Measurements from ENCODE around the gene HOXA5.

Gene HOXA5

GRCh38 chr7:27160145-27160545 lies 16.7 kb upstream of the HOXA5 start:
- no peak for DNase-seq (ENCODE audit: low read depth, low spot score)

GRCh38 chr7:27159266-27160144 lies 16.0 kb upstream of the HOXA5 start:
- DNase-seq (ENCODE audit: low read depth, low spot score): peak; percentile 49

GRCh38 chr7:27158436-27159265 lies 15.2 kb upstream of the HOXA5 start:
- peak; percentile 36 for DNase-seq (ENCODE audit: low read depth, low spot score)

GRCh38 chr7:27157702-27158431 lies 14.4 kb upstream of the HOXA5 start:
- DNase-seq (ENCODE audit: low read depth, low spot score): peak; percentile 32

- DNase-seq (ENCODE audit: low read depth, low spot score): peak; percentile 33
Observed at GRCh38 chr7:27156916-27157701, 13.6 kb upstream of the HOXA5 start.

- peak; percentile 85 for DNase-seq (ENCODE audit: low read depth, low spot score)
Observed at GRCh38 chr7:27156508-27156898, 13.0 kb upstream of the HOXA5 start, which contains the start of gene HOXA7. Gene HOXA7 (minus strand): TSS chr7:27156675. CDS start chr7:27156545, 130 bp downstream.

- DNase-seq (ENCODE audit: low read depth, low spot score): peak; percentile 70
Observed at GRCh38 chr7:27155816-27156507, 12.5 kb upstream of the HOXA5 start.

GRCh38 chr7:27154901-27155815 lies 11.7 kb upstream of the HOXA5 start:
- DNase-seq (ENCODE audit: low read depth, low spot score): peak; percentile 63

GRCh38 chr7:27154369-27154768 lies 10.9 kb upstream of the HOXA5 start:
- DNase-seq (ENCODE audit: low read depth, low spot score): peak; percentile 5

- peak; percentile 1 for DNase-seq (ENCODE audit: low read depth, low spot score)
Observed at GRCh38 chr7:27153526-27153925, 10.0 kb upstream of the HOXA5 start.

- no peak for DNase-seq (ENCODE audit: low read depth, low spot score)
Observed at GRCh38 chr7:27152816-27153442, 9.4 kb upstream of the HOXA5 start.

- peak; percentile 63 for DNase-seq (ENCODE audit: low read depth, low spot score)
Observed at GRCh38 chr7:27151931-27152815, 8.7 kb upstream of the HOXA5 start, which contains the start of gene HOXA3. Gene HOXA3 (minus strand): TSS chr7:27152583. CDS start chr7:27110640, 41,943 bp downstream.

- DNase-seq (ENCODE audit: low read depth, low spot score): no peak
Observed at GRCh38 chr7:27151341-27151930, 8.0 kb upstream of the HOXA5 start.

- DNase-seq (ENCODE audit: low read depth, low spot score): peak; percentile 92
Observed at GRCh38 chr7:27150568-27151340, 7.3 kb upstream of the HOXA5 start.

GRCh38 chr7:27149842-27150567 lies 6.5 kb upstream of the HOXA5 start:
- no peak for DNase-seq (ENCODE audit: low read depth, low spot score)
